ENCODE results near the gene SLC16A4. TPM values are rescaled to one million over a fixed set of nuclear protein-coding genes. Genes with fewer than 3 reads are reported as not detected.

Gene SLC16A4
- total RNA-seq, 4 donors from 2014 or later = 8.0 to 16.6 (median 15.1) TPM

DNA sequence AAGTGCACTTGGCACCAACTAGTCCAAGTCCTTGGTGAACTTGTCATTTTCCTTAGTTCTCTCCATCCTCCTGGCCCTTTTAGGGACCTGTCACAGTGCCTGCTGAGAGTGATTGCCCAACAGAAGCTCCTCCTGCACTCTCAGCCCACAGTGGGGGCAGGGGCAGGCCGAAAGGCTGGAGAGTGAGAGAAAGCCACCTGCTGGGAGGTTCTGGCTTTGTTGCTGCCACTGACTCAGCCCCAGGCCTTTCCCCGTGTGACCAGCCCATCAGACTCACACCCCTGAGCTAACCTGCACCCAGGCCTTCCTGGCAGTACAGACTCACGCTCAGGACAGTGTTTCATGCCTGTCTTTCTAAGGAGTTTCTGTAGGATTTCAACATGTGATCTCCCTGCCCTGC lies 43.0 kb upstream of the SLC16A4 start:
- Histone ChIP-seq H3K27ac (no peak overlapping the region), H3K27me3 (peaks cover 0 to 5% of the 10 kb centered on the region in 2 donors), H3K4me1 (peaks cover 0 to 9% (median 0%) of the 10 kb centered on the region in 4 donors), H3K4me3 (no peak overlapping the region), H3K36me3 (no peaks in the 10 kb centered on the region), H3K9me3 (no peaks in the 10 kb centered on the region)
- WGBS, 2 donors = 29 to 36% methylated on average over 3 of the region's 3 CpGs
- DNase-seq (ENCODE audit: low spot score in 2 of 2) = peak; percentile 21 to 32
- no peak for TF ChIP-seq CTCF (IDR thresholded peaks at IDR 0.05)
- TF ChIP-seq EP300 (IDR thresholded peaks at IDR 0.05) = peak in 1 of 2 donors; percentile 25

GRCh38 chr1:110433213-110433612 lies 42.4 kb upstream of the SLC16A4 start:
- H3K27ac ChIP-seq = no peak overlapping the region
- H3K4me1 ChIP-seq = peaks cover 0 to 9% (median 0%) of the 10 kb centered on the region in 4 donors
- H3K4me3 ChIP-seq = no peak overlapping the region
- no peaks in the 10 kb centered on the region for H3K36me3 ChIP-seq
- 91% methylated on average over 2 of the region's 2 CpGs for WGBS, 2 donors
- peaks cover 0 to 5% of the 10 kb centered on the region in 2 donors for H3K27me3 ChIP-seq
- DNase-seq (ENCODE audit: low spot score in 2 of 2) = no peak
- H3K9me3 ChIP-seq = no peaks in the 10 kb centered on the region
- TF ChIP-seq POLR2A (IDR thresholded peaks at IDR 0.05) = no peak
- TF ChIP-seq EP300 (IDR thresholded peaks at IDR 0.05) = no peak
- TF ChIP-seq CTCF (IDR thresholded peaks at IDR 0.05) = no peak

DNA sequence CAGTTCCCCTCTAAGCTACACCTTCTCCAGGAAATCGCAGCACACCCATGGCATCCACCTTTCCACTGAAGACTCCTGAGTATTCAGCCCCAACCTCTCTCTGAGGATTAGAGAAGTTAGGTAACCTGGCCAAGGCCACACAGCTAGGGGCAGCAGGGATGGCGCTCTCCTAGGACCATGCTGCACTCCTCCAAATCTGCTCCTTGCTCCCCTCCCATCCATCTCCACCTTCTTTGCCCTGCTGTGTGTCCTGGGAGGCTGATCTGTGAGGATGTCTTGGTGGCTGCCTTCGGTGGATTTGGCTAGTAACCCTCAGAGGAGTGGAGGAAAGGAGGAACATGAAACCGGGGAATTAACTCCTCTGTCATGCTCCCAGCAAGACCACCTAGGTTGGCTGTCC lies 40.1 kb upstream of the SLC16A4 start:
- DNase-seq (ENCODE audit: low spot score in 2 of 2) = no peak
- no peak for TF ChIP-seq POLR2A (IDR thresholded peaks at IDR 0.05)
- Histone ChIP-seq H3K4me3 (no peak overlapping the region), H3K9me3 (no peaks in the 10 kb centered on the region), H3K27me3 (peaks cover 0 to 5% of the 10 kb centered on the region in 2 donors), H3K27ac (no peak overlapping the region), H3K36me3 (no peaks in the 10 kb centered on the region), H3K4me1 (no peaks in the 10 kb centered on the region)
- 82 to 89% methylated on average over 4 of the region's 4 CpGs for WGBS, 2 donors

GRCh38 chr1:110430366-110430765 lies 39.5 kb upstream of the SLC16A4 start:
- H3K27me3 ChIP-seq = peaks cover 0 to 5% of the 10 kb centered on the region in 2 donors
- no peak for TF ChIP-seq CTCF (IDR thresholded peaks at IDR 0.05)
- no peak for TF ChIP-seq POLR2A (IDR thresholded peaks at IDR 0.05)
- TF ChIP-seq EP300 (IDR thresholded peaks at IDR 0.05) = no peak
- peaks cover 0 to 3% (median 0%) of the 10 kb centered on the region in 4 donors for H3K4me1 ChIP-seq
- 63 to 66% methylated on average over 6 of the region's 6 CpGs for WGBS, 2 donors
- H3K27ac ChIP-seq = no peak overlapping the region
- no peak overlapping the region for H3K4me3 ChIP-seq
- H3K9me3 ChIP-seq = no peaks in the 10 kb centered on the region
- H3K36me3 ChIP-seq = no peaks in the 10 kb centered on the region
- no peak for DNase-seq (ENCODE audit: low spot score in 2 of 2)

GRCh38 chr1:110428946-110429345 lies 38.1 kb upstream of the SLC16A4 start:
- 52 to 64% methylated on average over 4 of the region's 4 CpGs for whole genome bisulfite sequencing, 2 donors
- DNase-seq (ENCODE audit: low spot score in 2 of 2) = peak in 1 of 2 donors; percentile 27
- H3K27ac ChIP-seq = peak overlapping the region in 1 of 4 donors; percentile 15
- H3K36me3 ChIP-seq = no peaks in the 10 kb centered on the region
- H3K4me3 ChIP-seq = no peak overlapping the region
- peaks cover 0 to 9% (median 0%) of the 10 kb centered on the region in 4 donors for H3K4me1 ChIP-seq
- TF ChIP-seq POLR2A (IDR thresholded peaks at IDR 0.05) (no peak), CTCF (IDR thresholded peaks at IDR 0.05) (no peak), EP300 (IDR thresholded peaks at IDR 0.05) (peak in 1 of 2 donors; percentile 51)
- H3K27me3 ChIP-seq = peaks cover 0 to 5% of the 10 kb centered on the region in 2 donors
- no peaks in the 10 kb centered on the region for H3K9me3 ChIP-seq

DNA sequence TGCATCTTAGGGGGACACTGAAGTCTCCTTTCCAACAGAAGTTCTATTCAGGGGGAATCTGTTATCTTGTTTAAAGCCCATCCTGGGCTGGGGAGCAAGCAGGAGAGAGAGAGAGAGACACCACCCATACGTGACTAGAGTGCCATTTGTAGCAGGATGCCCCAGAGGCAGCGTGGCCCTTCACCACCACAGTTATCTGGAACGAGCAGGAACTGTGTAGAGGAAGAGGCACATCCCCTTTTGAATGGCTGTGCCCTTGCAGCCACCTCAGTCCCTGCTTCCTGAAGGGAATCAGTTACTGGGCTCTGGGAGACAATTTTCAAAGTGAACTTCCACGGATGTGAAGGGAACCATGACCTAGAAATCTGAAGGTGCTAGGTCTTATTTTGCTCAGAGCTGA lies 36.0 kb upstream of the SLC16A4 start:
- peaks cover 0 to 9% (median 0%) of the 10 kb centered on the region in 4 donors for H3K4me1 ChIP-seq
- no peak for TF ChIP-seq EP300 (IDR thresholded peaks at IDR 0.05)
- TF ChIP-seq CTCF (IDR thresholded peaks at IDR 0.05) = no peak
- TF ChIP-seq POLR2A (IDR thresholded peaks at IDR 0.05) = no peak
- WGBS, 2 donors = 36 to 61% methylated on average over 4 of the region's 4 CpGs
- H3K9me3 ChIP-seq = no peaks in the 10 kb centered on the region
- no peak overlapping the region for H3K4me3 ChIP-seq
- no peak overlapping the region for H3K27ac ChIP-seq
- H3K36me3 ChIP-seq = no peaks in the 10 kb centered on the region
- DNase-seq (ENCODE audit: low spot score in 2 of 2) = no peak
- peaks cover 0 to 5% of the 10 kb centered on the region in 2 donors for H3K27me3 ChIP-seq

Measured in tibial nerve (tissue), 4 donors.